Measurements from ENCODE around the gene EML5.
"Not testable (repeated sequence)": the region's sequence is repeated elsewhere in the genome, so short reads cannot be mapped to it uniquely, and the experiment has no call there.

Gene EML5

DNA sequence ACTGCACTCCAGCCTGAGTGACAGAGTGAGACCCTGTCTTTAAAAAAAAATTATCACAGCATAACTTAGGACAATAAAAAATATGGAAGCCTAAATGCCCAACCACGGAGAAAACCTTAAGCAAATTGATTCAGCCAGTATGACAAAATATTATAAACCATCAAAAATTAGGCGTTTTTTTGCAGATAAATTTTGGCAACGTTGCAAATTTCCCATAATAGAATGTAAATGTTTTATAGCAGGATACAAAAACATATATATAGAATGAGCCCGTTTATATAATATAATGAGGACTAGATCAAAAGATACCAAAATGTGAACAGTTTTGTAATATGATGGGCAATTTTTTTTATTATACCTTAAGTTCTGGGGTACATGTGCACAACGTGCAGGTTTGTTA, 6.8 kb upstream of the EML5 start:
- no peak for DNase-seq

DNA sequence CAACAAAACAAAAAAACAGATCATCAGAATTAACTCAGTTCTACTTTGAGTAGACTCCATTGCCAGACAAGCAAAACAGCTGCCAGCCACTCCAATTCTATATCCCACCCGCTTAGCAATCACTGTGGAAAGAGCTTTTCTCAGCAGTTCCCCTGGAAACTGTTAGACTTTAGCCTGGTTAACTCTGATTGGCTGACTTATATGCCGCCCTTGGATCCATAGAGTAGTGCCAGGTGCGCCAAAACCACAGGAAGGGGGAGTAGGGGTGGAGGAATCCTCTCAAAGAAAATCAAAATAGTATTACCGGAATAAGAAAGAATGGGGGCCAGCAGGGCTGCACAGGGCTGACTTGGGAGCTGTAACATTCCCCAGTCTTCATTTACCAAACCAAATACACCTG, 5.4 kb upstream of the EML5 start:
- no peak for DNase-seq

DNA sequence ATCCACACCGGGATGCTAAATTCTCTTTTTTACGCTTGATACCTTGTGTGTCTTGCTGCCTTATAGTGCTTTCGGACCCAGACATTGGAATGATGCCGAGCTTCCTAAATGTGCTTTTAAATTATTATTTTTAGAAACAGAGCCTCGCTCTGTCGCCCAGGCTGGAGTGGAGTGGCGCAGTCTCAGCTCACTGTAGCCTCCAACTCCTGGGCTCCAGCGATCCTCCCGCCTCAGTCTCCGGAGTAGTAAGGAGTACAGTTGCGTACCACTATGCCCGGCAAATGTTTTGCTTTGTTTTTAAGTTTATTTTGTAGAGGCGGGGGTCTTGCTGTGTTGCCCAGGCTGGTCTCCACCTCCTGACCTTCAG, 489 bp upstream of the EML5 start:
- no peak for DNase-seq

DNA sequence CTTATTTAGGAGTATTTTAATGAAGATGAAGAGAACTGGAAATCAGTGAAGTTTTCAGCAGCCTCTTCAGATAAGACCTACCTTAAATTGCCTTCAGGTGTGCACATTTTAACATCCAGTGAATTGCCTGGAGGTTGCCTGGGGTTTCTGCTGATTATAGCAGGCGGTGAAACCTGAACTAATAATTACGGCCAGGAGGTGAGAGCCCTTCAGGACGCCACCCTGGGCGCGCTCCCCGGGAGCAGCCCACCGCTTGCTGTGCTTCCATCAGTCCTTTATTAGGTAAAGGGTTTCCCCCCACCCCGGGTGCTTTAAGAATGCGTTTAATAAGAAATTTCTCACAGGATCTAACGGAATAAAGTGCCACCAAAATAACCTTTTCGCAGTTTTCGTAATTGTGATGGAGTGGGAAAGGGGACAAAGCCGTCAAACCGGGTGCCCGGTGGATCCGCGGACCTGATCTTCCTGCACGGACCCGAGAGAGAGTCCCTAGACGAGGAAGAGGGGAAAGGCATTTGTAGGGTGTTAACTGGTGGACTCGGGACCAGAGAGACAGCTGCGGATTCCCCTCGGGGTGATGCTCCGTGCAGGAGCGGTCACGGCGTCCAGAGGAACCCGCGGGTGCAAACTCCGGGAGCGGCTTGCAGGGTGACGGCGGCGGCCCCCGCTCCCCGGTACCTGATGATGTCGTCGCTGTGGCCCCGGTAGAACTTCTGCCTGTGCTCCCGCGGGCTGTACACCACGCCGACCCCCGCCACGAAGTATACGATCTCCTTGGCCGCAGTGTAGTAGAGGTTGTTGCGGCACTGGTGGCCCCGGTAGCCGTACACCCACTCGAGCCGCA, 902 bp downstream of the EML5 start:
- DNase-seq: peak in 3 of 4 experiments; percentile 12 to 21 (median 14)

DNA sequence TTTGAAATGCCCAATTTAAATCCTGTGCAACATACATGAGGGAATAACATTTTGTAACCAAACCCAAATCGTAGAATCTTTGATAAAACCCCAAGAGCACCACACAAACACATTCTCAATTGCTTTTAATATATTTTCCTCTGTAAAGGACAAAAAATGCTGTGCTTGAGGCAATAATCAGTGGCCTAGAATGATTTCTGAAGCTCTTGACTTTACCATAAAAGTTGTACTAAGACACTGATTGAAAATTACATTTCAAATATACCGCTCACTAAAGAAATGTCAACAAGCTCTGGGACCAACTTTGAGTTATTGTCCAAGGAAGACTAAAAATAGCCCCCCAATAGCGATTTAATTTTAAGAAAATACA, 1.5 kb downstream of the EML5 start:
- no peak for DNase-seq

DNA sequence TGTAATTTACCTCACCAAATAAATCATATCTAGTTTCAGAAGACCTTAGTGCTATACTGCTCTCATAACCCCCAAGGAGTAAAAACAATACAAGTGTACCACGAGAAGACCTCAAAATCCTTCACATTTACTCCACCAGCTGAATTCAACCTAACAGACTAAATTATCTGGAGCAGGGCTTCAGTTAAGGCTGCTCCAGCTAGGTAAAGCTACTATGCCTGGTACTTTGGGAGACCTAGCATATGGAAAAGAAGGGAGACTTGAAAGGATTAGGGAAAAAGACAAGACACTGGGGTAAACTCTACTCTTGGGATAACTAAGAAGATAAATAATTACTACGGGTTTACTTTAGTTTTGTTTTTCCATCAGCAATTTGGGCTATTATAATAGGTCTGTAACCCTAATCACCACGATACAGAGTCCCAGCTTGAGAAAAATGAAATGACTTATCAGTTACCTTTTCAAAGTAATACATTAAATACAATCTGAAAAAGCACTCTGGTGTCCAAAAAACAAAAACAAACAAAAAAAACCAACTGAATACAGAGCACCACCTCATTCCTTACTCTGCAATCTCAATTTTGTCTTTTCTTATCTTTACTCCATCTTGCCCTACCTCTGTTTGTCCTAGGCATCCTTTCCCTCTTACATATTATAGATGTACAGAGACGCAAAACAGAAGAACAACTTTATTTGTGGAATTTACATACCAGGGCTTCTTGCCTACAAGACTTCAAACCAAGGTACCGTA, 2.1 kb downstream of the EML5 start:
- no peak for DNase-seq

DNA sequence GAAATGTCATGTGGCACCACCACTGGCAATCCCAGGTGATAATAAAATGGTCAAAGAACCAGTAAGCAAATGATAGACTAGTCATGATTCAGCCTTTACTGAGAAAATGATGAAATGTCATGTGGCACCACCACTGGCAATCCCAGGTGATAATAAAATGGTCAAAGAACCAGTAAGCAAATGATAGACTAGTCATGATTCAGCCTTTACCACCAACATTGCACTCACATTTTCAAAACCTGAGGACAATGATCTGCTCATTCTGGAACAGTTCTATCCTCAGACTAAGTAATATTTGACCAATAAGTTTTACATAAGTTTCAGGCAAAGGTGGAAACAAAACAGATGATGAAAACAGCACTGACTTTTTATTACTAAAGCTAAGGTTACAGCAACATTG, 3.2 kb downstream of the EML5 start:
- DNase-seq: not testable (repeated sequence)

DNA sequence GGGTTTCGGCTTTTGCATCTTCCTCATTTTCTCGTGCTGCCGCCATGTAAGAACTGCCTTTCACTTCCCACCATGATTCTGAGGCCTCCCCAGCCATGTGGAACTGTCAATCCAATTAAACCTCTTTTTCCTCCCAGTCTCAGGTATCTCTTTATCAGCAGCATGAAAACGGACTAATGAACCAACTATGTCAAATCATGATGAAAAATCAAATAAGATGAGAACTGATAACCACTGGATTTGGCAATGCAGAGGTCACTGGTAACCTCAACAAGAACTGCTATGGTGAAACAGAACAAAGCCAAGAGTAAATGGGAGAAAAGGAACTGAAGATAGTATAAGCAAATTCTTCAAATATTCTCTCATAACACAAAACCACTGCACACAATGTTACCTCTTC, 6.0 kb downstream of the EML5 start:
- no peak for DNase-seq

DNA sequence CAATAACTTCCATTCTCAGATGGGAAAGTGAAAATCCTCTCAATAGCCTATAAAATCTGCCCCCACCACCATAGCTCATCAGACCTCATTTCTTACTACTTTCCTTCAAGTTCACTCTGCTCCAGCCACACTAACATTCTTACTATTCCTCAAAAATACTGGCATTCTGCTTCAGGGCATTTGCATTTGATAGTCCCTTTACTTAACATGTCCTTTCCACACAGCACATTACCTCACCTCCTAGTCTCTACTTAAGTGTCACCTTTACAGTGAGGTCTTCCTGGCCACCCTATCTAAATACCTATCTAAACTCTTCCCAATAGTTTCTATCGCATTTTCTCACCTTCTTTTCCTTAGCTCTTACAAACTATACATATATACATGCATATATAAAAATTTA, 6.8 kb downstream of the EML5 start:
- DNase-seq: no peak

DNA sequence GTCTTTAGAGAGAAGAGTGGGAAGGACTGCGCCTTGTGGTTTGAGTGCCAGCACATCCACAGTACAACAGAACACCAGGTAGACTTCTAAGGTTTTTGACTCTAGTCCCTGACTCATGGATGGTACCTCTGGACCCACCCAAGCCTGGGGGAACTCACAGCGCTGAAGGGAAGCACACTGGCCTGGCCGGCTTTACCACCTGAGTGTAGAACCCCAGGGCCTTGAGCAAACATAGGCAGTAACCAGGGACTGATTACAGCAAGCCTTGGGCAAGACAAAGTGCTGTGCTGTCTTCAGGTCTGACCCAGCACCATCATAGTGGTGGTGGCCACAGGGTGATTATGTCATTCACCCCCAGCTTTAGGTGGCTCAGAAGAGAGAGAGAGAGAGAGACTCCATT, 17.2 kb downstream of the EML5 start:
- DNase-seq: no peak

DNA sequence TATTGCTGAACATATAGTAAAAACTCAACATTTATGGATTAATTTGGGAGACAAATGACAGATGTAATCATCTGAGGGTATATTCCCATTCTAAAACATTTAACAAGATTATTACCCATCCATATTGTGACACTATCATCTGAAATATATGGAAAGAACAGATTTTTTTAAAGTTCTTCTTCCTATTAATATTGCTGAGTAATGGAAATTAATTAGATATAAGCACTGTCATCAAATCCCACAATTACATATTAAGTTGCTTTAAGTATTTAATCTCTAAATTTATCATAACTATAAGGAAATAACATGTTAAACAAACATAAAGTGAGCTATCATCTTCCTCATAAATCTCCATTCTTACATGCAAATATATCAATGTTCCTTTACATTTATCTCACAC, 22.0 kb downstream of the EML5 start:
- no peak for DNase-seq

DNA sequence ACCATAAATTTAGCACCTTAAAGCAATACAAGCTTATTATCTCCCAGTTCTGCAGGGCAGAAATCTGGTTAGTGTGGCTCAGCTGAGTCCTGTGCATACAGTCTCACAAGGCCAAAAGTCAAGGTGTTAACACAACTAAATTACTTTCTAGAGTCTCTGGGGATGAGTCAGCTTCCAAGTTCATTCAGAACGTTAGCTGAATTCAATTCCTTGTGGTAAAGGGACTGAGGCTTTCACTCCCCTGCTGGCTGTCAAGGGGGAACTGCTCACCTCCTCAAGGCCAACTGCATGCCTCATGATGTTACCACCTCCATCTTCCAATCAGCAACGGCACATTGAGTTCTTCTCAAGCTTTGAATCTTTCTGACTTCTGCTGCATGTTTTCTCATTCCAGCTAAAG, 27.6 kb downstream of the EML5 start:
- no peak for DNase-seq

DNA sequence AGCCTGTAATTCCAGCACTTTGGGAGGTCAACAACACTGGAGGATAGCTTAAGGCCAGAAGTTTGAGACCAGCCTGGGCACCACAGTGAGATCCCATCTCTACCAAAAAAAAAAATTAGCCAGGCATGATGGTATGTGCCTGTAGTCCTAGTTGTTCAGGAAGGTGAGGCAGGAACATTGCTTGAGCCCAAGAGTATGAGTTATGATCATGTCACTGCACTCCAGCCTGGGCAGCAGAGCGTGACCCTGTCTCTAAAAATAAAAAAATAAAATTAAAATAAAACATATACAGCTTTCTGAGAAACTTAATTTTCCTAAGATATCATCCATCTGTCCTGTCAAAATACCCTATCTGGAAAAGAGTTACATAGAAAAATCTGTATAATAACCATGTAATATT, 38.9 kb downstream of the EML5 start:
- no peak for DNase-seq

DNA sequence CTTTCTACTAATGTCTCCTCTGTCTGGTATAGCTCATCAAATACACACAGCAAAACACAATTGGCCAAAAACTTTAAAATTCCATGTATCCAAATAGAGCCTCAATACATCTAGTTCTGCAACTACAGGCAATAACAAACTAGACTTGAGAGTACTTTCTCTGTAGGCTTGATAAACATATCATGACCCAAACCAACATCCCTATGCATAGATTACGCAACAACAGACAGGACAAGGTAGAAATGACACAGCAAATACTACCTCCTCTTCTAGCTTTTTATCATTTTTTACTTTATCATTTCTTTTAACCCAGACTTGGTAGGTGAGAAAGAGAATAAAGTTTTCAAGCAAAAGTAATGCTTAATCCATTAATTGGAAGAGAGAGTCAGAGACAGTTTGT, 41.8 kb downstream of the EML5 start:
- DNase-seq: no peak

DNA sequence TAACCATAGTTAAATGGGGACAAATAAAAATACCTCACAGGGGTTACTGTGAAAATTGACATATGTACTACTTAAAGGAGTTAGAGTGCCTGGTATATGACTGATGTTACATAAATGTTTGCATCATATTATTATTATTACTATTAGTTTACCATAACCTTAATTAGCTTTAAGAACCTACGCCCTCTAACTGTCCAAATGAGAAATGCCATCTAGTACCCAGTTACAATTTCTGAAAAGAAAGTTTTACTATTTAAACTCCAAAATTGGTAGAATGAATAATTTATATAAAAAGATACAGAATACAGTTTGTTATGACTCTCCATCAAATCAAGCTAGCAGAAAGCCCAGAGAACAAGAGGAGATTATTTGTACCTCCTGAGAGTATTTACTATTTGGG, 42.3 kb downstream of the EML5 start:
- no peak for DNase-seq

DNA sequence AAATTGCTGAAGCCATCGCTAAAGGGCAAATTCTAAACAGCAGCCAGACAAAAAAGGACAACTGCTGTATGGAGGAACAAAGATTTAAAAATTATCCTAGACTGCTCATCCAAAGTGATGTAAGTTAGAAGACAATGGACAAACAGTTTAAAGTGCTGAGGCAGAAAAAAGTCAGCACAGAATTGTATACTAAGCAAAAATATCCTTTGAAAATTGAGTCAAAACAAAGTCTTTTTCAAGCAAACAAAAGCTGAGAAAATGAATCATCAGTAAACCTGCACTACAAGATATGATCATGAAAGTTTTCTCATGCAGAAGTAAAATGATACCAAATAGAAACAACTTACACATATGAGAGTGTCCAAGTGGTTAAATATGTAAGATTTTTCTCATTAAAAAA, 43.6 kb downstream of the EML5 start:
- no peak for DNase-seq

DNA sequence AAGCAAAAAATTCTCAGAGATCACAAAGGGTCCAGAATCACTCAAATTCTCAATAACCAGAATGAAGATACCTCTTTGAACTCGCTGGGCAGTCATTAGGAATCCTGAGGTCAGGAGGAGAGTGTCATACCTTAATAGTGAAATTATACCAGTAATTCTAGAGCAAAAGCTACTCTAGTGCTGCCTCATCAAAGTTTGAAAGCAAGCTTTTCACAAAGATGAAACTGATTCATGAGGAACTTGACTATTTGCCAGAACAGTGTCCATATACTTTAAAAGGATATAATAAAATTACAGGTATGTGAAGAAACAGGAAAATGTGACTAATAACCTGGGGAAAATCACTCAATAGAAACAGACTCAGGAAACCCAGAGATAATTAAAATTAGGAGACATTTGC, 44.5 kb downstream of the EML5 start:
- DNase-seq: no peak

DNA sequence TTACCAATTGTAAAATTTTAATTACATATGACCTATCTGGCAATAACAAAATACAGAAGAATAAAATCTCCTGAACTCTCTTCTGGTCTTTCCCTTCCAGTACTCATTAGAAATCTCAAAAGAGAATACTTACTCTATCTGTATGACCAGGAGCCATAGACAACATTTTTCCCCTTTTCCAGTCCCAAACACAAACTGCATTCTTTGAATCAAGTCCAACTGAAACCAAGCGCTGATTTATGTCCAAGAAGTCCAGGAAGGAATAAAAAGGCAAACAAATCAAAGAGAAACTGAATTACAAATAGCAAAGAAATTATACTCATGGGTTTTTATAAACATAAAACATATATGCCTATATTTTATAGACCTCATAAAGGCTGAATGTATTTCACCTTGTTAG, 46.7 kb downstream of the EML5 start:
- no peak for DNase-seq

DNA sequence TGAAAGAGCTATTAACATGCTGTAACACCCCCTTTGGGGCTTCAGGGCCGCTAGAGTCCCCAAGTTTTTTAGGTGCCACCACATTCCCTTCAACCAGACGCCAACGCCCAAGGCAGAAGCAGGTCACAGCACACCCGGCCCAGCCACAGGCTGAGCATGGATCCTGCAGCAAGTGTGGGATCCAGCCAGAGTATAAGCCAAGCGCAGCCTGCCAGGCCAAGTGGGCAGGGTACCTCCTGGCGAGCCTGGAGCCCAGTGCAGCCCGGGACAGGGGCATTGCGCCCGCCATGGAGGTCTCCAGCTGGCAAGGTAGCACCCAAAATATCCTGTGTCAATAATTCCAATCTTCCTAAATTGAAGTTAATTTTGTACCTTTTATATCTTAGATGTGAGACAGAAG, 55.5 kb downstream of the EML5 start:
- DNase-seq: no peak

DNA sequence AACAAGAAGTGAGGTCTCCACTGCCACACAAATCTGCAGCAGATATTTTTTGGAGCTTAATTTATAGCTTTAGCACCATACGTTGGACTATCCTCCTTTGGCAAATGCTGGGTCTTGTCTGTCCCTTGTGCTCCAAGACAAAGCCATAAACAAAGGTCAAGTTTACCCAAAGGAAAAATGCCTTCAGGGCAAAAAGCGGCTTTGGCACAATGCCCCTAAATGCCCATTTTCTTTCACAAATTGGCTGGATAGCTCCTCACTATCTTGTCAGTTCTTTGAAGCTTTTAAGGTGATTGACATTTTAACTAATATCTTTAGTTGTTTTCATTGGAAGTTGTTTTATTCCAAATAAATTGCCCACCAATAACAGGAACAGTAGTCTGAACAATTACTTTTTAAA, 59.6 kb downstream of the EML5 start:
- DNase-seq: no peak

DNA sequence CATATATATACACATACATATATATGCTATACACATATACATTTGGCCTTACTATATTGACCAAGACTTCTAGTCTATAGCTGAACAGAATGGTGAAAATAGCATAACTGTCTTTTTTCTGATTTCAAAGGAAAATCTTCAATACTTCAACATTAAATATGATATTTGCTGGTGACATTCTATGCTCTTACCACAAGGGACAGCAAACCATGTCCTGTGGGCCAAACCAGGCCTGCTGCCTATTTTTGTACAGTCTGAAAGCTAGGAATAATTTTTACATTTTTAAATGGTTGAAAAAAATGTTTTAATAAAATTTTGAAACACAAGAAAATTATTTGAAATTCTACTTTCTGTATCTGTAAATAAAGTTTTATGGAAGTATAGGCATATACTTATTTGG, 63.6 kb downstream of the EML5 start:
- DNase-seq: no peak

DNA sequence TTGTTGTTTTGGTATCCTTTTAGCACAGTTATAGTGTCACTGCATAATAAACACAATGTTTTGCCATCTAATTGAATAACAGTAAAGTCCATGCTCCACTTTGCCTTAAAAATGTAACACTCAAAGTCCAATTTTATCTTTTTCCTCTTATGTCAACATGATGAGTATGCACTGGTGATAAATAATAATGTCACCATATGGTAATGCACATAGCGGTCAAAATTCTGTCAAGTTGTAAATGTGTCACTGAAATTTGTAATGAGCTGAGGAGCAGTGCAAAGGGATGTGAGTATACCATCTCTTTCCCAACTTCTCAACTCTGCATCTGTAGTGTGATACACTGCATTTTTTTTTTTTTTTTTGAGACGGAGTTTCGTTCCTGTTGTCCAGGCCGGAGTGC, 65.7 kb downstream of the EML5 start:
- no peak for DNase-seq

DNA sequence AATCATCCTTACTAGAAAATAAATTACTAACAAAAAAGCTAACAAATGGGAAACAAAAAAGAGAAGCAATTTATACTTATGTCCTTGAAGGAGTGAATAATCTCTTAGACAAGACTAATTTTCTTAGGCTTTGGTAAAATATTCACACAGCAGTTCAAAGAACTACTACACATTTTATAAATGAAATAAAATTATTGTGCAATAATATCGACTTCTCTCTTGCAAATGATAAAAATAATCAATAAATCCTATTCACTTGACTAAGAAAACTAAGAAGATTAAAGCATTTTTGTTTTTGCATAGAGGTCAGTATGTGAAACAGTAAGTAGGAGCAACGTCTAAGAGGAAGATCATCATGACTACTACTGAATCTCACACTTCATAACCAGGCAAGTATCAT, 82.0 kb downstream of the EML5 start:
- DNase-seq: no peak

DNA sequence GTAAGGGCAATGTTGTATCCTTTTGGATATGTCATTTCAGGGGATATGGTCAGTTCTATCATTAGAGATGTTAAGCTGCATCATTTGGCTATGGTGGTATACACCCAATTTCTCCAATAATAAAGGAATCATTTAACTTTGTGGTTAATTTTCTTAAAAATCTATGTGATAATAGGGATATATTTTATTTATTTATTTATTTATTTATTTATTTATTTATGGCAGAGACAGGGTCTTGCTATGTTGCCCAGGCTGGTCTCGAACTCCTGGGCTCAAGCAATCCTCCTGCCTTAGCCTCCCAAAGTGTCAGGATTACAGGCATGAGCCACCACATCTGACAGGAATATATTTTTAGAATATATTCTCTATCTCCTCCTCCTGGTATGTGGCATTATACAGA, 85.7 kb downstream of the EML5 start:
- DNase-seq: no peak

DNA sequence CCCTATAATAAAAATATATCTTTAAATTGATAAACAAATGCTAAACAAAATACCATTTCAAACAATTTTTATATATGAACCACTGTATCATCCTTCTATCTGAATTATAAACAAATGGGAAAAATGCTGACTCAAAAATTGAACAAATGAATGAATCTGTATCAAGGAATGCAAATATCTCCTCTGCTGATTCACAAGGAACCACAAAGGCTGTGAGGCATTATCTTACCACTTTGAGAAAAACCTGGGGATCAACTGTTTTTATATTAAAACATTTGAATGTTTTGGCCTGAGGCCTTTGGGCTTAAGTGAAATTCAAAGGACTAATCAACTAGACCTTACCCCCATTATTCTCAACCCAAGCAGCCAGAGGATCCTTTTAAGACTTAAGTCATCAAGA, 86.3 kb downstream of the EML5 start:
- DNase-seq: no peak
